ENCODE results near the gene AJUBA.

DNA sequence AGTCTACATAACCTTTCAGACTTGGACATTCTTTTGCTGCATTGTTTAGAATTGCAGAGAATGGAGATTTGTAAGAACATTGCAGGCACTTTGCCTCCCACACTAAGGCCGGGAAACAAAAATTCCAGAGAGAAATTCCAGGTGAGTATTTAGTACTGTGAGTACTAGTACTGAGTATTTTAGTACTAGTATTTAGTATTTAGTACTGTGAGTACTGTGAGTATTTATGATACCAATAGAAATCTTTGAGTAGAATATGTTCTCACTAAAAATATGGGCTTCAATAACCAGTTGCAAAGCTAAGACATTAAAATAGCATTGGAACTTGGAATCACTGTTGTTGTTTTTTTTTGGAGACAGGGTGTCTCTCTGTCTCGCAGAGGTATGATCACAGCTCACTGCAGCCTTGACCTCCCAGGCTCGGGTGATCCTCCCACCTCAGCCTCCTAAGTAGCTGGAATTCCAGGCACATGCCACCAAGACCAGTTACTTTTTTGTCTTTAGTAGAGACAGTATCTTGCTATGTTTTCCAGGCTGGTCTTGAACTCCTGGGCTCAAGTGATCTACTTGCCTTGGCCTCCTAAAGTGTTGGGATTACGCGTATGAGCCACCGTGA lies 20.2 kb downstream of the AJUBA start:
- TF ChIP-seq YY1 (IDR thresholded peaks at IDR 0.05; ENCODE audit: low read depth) (no peak), TAF1 (IDR thresholded peaks at IDR 0.05; ENCODE audit: low read depth) (no peak), RAD21 (IDR thresholded peaks at IDR 0.05; ENCODE audit: low read depth) (no peak), CREB1 (IDR thresholded peaks at IDR 0.05; ENCODE audit: low read depth) (no peak), EGR1 (IDR thresholded peaks at IDR 0.05) (no peak), EP300 (IDR thresholded peaks at IDR 0.05; ENCODE audit: borderline replicate concordance) (no peak), ZBTB7A (IDR thresholded peaks at IDR 0.05; ENCODE audit: low read depth) (no peak)
- TF ChIP-seq, protein P1, sequence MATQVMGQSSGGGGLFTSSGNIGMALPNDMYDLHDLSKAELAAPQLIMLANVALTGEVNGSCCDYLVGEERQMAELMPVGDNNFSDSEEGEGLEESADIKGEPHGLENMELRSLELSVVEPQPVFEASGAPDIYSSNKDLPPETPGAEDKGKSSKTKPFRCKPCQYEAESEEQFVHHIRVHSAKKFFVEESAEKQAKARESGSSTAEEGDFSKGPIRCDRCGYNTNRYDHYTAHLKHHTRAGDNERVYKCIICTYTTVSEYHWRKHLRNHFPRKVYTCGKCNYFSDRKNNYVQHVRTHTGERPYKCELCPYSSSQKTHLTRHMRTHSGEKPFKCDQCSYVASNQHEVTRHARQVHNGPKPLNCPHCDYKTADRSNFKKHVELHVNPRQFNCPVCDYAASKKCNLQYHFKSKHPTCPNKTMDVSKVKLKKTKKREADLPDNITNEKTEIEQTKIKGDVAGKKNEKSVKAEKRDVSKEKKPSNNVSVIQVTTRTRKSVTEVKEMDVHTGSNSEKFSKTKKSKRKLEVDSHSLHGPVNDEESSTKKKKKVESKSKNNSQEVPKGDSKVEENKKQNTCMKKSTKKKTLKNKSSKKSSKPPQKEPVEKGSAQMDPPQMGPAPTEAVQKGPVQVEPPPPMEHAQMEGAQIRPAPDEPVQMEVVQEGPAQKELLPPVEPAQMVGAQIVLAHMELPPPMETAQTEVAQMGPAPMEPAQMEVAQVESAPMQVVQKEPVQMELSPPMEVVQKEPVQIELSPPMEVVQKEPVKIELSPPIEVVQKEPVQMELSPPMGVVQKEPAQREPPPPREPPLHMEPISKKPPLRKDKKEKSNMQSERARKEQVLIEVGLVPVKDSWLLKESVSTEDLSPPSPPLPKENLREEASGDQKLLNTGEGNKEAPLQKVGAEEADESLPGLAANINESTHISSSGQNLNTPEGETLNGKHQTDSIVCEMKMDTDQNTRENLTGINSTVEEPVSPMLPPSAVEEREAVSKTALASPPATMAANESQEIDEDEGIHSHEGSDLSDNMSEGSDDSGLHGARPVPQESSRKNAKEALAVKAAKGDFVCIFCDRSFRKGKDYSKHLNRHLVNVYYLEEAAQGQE (IDR thresholded peaks at IDR 0.05; ENCODE audit: low read depth), result no peak
- TF ChIP-seq, protein P2, sequence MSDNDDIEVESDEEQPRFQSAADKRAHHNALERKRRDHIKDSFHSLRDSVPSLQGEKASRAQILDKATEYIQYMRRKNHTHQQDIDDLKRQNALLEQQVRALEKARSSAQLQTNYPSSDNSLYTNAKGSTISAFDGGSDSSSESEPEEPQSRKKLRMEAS (IDR thresholded peaks at IDR 0.05), result no peak
